ENCODE data around the gene KIF26B.

The KIF26B gene

DNA sequence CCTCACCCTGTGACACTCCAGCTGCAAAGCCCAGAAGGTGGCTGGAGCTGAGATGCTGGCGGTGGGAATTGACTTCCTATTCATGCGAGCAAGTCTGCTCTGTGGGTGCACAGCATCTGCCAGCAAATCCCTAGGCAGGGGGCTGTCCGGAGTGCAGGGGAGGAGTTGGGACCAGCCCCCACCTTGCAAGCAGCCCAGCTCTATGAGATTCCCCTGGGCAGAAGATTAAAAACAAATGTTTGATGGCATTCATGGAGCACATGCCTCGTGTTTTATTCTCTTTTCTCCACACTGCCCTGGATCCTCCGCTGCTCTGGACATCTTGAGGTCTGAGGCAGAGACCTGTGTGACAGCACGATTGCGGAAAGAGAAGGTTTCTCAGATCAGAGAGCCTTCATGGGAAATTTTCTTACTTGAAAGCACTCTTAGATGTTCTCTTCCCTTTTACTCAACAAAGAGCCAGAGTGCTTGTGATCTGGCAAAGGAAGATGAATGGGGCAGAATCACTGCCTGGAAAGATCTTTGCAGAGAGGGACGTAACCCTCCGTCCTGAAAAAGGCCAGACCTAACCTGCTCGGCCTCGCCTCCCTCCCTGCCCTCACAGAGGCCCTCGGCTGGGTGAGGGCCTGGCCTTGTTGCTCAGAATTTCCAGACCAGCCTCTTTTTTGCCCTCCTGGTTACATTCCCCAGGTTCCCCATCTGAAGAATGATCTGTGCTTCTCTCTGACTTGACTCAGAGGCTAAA lies 597.1 kb downstream of the KIF26B start:
- peak; percentile 72 for DNase-seq (ENCODE audit: low read depth)
- no peak overlapping the region for H3K4me3 ChIP-seq (ENCODE audit: low read depth, low read length)
- TF ChIP-seq, protein P1, sequence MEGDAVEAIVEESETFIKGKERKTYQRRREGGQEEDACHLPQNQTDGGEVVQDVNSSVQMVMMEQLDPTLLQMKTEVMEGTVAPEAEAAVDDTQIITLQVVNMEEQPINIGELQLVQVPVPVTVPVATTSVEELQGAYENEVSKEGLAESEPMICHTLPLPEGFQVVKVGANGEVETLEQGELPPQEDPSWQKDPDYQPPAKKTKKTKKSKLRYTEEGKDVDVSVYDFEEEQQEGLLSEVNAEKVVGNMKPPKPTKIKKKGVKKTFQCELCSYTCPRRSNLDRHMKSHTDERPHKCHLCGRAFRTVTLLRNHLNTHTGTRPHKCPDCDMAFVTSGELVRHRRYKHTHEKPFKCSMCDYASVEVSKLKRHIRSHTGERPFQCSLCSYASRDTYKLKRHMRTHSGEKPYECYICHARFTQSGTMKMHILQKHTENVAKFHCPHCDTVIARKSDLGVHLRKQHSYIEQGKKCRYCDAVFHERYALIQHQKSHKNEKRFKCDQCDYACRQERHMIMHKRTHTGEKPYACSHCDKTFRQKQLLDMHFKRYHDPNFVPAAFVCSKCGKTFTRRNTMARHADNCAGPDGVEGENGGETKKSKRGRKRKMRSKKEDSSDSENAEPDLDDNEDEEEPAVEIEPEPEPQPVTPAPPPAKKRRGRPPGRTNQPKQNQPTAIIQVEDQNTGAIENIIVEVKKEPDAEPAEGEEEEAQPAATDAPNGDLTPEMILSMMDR (conservative IDR thresholded peaks at IDR 0.05; ENCODE audit: low read depth, low read length) = no peak

GRCh38 chr1:245752561-245752960 lies 597.8 kb downstream of the KIF26B start:
- TF ChIP-seq, protein P1 (conservative IDR thresholded peaks at IDR 0.05; ENCODE audit: low read depth, low read length) = no peak
- no peak overlapping the region for H3K4me3 ChIP-seq (ENCODE audit: low read depth, low read length)
- no peak for DNase-seq (ENCODE audit: low read depth)

DNA sequence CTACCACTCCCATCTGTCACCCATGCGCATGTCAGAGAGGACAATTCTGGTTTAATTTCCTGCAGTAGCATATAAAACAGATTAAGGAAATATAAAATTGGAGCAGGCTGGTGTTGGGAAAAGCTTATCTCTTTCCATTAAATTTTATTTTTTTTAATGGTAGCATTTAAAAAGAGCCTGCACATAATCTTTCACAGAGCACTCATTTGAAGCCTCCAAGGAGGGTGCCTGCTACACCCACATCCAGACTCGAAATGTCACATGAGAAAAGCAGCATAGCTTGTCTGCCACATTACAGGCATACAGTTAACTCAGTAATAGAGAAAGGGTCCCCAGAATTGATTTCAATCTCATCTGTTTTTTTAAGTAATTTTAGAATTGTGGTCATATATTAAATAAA lies 599.0 kb downstream of the KIF26B start:
- no peak for DNase-seq (ENCODE audit: low read depth)
- H3K4me3 ChIP-seq (ENCODE audit: low read depth, low read length) = no peak overlapping the region
- TF ChIP-seq, protein P1 (conservative IDR thresholded peaks at IDR 0.05; ENCODE audit: low read depth, low read length) = no peak

DNA sequence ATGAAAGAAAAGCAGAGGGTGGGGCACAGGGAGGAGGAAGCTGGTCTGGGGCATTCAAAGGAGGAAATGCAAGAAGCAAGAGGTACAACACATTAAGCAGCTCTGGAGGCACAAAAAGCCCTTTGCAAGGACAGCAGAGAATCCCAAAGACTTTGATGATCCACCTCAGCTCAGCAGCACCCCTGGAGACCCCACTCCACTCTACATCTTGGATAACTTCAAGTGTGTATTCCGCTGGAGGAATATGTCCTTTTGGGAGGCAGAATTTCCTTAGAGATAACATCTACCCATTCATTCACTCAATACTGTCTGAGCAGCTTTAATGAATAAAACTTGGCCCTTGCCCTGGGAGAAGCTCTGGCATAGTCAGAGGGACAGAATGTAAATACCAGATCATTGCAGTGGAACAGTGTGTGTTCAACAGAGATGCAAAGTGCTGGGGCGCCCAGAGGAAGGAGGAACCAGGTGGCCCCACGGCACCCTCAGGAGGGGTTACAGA lies 599.7 kb downstream of the KIF26B start:
- H3K4me3 ChIP-seq (ENCODE audit: low read depth, low read length) = no peak overlapping the region
- TF ChIP-seq, protein P1 (conservative IDR thresholded peaks at IDR 0.05; ENCODE audit: low read depth, low read length) = no peak
- DNase-seq (ENCODE audit: low read depth) = no peak
